ENCODE measurements around the gene TDO2.
"Not testable (repeated sequence)": the region's sequence is repeated elsewhere in the genome, so short reads cannot be mapped to it uniquely, and the experiment has no call there.

The TDO2 gene

GRCh38 chr4:155903453-155903852, at the start of gene TDO2:
TDO2 (plus strand) TSS chr4:155903696; CDS start chr4:155903759, 63 bp downstream.
- no peak for DNase-seq (ENCODE audit: low spot score)

GRCh38 chr4:155854582-155855226, 48.8 kb upstream of the TDO2 start:
- DNase-seq (ENCODE audit: low spot score), result no peak

DNA sequence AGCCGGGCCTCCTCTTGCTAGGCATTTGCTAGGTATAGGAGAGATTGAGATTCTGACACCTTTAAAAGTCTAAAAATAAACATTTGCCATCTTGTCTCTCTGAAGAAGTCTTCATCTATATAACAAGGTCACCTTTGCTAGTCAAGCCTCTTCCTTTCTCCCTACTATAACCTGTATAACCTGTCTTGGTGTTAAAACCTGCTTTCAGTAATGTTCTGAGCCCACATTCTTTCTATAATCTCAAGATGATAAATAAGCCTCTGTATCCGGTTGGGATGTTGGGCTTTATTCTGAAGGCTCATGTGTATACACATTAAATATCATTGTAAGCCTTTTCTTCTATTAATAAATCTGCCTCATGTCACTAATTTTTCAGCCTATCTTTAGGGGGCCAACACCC, 47.6 kb upstream of the TDO2 start:
- DNase-seq (ENCODE audit: low spot score), result no peak

DNA sequence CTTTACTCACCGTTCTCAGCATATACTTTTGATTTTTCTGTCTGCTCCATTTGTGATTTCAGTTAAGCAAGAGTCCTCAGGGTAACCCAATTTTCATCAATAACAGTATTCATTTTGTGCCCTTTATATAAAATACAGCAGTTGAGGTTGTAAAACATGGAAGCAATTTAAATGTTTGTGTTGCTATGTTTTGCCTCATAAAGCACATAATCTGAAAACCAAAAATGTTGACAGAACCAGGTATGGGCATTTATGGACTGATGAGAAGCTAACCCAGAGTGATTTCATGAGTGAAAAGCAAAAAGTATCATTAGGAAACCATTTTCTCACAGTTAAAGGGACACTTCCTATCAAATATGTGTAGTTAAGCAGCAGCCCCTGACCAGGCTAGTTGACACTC, 37.3 kb upstream of the TDO2 start, which contains the start of gene ASIC5:
Gene ASIC5 (minus strand): TSS at position 101 of the 400 bp plus-strand sequence. CDS start 51 bp downstream, at position 50.
- no peak for DNase-seq (ENCODE audit: low spot score)

DNA sequence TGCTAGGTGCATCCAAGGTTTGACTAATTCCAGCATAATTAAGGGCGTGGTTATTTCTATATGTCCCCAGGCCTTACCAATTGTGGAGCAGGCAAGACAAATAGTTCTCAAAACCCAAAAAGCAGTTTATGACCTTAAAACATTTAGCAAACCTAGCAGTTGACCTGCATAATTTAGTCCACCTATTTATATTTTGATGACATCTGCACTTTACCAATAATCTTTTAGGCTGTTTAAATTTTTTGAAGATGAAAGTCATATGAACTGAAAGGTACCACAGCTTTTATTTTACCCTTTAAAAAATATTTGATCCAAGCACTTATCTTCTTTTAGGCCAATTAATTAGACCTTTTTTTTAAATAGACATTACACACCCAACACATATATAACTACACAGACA, 27.6 kb upstream of the TDO2 start:
- no peak for DNase-seq (ENCODE audit: low spot score)

- no peak for DNase-seq (ENCODE audit: low spot score)
These were observed 25.5 kb upstream of the TDO2 start for GRCh38 chr4:155877971-155878370.

DNA sequence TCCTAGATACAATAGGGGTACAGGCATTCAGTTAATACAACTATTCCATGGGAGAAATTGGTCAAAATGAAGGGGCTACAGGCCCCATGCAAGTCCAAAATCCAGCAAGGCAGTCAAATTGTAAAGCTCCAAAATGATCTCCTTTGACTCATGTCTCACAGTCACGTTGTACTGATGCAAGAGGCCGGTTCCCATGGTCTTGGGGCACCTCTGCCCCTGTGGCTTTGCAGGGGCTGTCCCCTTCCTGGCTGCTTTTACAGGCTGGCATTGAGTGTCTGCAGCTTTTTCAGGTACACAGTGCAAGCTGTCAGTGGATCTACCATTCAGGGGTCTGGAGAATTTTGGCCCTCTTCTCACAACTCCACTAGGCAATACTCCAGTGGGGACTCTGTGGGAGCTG, 24.9 kb upstream of the TDO2 start:
- DNase-seq (ENCODE audit: low spot score), result no peak

DNA sequence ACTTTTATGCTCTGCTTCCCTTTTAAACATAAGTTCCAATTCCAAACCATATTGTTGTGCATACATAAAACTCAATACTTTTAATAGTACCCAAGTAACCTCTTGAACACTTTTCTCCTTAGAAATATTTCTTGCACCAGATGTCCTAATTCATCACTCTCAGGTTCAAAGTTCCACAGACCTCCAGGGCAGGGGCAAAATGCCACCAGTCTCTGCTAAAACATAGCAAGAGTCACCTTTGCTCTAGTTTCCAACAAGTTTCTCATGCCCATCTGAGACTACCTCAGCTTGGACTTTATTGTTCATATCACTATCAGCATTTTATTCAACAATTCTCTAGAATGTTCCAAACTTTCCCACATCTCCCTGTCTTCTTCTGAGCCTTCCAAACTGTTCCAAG, 23.7 kb upstream of the TDO2 start:
- DNase-seq (ENCODE audit: low spot score), result no peak

DNA sequence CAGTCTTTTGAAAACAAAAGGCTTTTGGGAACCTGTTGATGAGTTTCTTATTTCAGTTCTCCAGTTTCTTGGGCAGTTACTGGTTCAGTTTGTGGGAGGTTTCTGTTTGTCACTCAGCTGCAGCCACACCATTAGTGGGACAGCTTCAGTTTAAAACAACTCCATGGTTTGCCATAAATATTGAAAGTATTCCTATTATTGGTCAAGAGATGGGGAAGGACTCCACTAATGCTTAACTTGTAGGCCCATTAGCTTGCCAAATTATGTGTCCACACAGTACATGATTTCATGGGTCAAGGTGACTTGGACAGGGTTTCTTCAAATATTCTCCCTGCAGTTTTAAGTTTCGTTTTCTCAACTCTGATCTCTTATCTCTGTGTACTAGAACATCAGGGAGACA, 21.9 kb upstream of the TDO2 start:
- no peak for DNase-seq (ENCODE audit: low spot score)

GRCh38 chr4:155883895-155884294, 19.6 kb upstream of the TDO2 start:
- DNase-seq (ENCODE audit: low spot score), result no peak

- no peak for DNase-seq (ENCODE audit: low spot score)
These were observed 17.8 kb upstream of the TDO2 start for GRCh38 chr4:155885666-155886065.

DNA sequence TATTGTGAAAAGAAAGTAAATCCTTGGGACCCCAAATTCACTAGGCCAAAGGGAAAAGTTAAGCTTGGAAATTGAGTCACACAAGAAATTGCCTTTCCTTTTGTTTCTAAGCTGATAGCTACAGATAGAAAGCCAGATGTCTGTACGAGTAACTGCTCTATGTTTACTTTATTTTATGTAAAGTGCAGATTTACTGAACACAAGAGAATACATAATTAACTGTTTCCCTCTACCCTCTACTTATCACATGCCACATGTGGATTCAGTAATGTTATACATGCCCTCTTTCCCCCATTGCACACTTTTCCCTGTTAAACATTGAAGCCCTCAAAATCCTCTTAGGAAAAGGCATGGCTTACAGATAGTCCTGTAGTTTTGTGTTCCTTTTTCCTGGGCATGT, 16.5 kb upstream of the TDO2 start:
- DNase-seq (ENCODE audit: low spot score), result no peak

DNA sequence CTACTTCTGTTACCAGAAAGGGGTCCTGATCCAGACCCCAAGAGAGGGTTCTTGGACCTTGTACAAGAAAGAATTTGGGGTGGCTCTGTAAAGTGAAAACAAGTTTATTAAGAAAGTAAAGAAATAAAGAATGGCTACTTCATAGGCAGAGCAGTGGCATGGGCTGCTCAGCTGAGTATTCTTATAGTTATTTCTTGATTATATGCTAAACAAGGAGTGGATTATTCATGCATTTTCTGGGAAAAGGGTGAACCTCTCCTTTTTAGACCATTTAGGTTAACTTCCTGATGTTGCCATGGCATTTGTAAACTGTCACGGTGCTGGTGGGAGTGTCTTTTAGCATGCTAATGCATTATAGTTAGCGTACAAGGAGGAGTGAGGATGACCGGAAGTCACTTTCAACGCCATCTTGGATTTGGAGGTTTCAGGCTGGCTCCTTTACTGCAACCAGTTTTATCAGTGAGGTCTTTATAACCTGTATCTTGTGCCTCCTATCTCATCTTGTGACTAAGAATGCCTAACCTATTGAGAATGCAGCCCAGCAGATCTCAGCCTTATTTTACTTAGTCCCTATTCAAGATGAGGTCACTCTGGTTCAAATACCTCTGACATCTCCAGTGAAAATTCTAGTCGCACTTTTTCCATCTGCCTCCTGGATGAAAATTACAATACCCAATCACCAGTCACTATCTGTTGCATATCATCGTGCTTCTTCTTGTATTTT, 15.5 kb upstream of the TDO2 start:
- DNase-seq (ENCODE audit: low spot score), result no peak

GRCh38 chr4:155889031-155889793, 14.3 kb upstream of the TDO2 start:
- DNase-seq (ENCODE audit: low spot score), result no peak

GRCh38 chr4:155889946-155890345, 13.6 kb upstream of the TDO2 start:
- no peak for DNase-seq (ENCODE audit: low spot score)

GRCh38 chr4:155891058-155891457, 12.4 kb upstream of the TDO2 start:
- DNase-seq (ENCODE audit: low spot score), result no peak

GRCh38 chr4:155898371-155898770, 5.1 kb upstream of the TDO2 start:
- not testable (repeated sequence) for DNase-seq (ENCODE audit: low spot score)

DNA sequence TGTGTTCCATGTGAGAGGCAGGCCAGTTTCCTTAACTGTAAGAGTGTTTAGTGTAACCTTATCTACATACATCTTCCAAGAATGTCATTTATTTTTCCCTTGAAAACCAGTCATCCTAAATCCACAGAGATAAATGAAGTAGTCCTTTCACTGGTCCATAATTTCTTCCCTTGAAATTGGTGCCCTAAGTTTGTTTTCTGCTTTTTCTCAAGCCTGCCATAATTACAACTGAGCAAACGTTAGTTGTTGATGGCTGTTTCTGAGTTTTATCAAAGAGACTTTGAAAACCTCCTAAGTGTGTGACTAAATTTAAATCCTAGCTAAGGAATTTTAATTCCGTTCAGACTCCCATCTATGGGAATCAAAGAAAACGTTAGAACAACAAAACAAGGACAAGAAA, 3.6 kb upstream of the TDO2 start:
- DNase-seq (ENCODE audit: low spot score), result no peak

GRCh38 chr4:155900381-155900780, 3.1 kb upstream of the TDO2 start:
- DNase-seq (ENCODE audit: low spot score), result no peak

DNA sequence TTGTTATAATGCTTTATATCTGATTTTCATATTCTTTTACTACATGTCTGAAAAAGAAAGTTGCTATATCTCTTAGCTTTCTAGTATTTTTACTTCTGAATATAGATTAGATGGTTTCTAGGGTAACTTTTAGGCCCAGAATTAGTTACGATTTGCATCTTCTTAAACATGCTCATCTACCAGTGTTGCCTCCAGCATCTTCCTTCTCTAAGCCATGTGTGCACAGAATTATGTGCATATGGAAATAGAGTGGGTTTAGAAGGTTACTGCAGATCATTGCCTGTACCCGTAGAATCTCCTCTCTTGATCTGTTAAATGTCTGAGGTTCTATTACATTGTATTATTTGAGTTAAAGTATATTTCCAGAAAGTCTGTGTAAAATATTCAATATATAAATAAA, 2.5 kb upstream of the TDO2 start:
- no peak for DNase-seq (ENCODE audit: low spot score)

DNA sequence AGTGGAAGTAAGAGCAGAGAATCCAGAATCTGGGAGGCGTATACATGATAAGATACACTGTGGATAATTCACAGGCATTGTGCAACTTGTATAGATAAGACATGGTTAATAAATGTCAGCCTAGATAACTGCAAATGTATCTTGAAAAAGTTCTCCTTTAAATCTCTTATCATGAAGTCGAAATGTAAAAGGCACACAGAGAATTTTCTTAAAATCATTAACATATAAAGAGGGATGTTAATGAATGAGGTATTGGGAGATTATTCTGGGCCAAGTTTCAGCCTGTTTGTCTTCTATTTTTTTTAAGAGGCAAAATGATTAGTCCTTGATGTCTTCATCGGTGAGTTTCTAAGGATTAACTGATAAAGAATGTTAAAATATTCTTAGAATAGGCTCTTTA, 835 bp downstream of the TDO2 start:
- no peak for DNase-seq (ENCODE audit: low spot score)

DNA sequence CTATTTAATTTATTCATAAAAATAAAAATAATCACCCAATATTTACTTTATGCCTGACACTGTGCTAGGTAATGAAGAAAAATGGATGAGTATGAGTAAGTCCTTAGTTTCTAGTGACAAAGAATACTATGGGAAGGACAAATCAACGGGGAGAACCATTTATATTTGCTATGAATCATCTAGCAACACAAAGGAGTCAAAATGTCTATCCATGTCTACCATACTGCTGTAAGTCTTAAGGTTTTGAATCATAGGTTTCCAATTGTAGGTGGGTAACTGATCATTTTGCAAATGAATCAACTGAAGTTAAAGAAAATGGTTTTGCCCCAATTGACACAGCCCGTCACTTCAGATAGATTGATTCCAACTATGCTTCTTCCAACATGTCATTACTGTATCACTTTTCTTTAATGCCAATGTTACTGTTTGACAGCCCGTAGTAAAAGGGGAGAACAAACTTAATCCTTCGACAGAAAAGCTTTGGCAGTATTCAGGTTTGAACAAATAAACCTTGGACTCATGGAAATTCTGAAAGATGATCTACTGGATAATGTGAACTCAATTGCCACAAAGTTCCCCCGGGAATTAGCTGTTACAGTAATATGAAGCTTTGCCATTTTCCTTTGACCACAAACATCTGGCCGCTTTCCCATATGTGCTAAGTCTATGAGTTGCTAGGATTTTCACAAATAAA, 3.2 kb downstream of the TDO2 start:
- DNase-seq (ENCODE audit: low spot score), result no peak

Data from SW480 (cell line).